Measurements from ENCODE around the gene ZDHHC24. TPM values are rescaled to one million over a fixed set of nuclear protein-coding genes. Genes with fewer than 3 reads are reported as not detected.

ZDHHC24 gene
- total RNA-seq, 2 experiments from 2014 or later: 17.0 to 18.4 TPM

DNA sequence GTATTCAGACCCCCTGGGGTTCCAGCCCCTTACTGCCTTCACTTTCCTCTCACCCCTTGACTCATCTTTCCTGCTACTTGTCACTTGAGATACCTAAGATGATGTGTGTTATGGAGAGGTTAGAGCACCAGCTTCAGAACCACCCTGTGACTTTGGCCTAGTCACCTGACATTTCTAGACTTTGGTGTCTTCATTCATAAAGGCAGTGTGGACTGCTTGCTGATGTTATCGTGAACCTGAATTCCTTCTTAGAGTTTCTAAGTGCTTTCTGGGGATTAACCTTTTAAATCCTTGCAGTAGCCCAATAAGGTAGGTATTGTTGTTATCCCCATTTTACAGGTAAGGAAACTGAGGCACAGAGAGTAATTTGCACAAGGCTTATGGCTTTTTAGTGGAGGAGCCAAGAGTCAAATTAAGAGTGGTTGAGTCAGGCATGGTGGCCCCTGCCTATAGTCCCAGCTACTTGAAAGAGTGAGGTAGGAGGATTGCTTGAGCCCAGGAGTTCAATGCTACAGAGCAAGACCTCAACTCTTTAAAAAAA, 40.5 kb downstream of the ZDHHC24 start:
- no peaks in the 10 kb centered on the region for H3K9me3 Mint-ChIP-seq
- H3K4me3 Mint-ChIP-seq: no peak overlapping the region
- ChIA-PET CTCF (no interaction called here), POLR2A (no interaction called here)
- peaks cover 23% of the 10 kb centered on the region for H3K36me3 ChIP-seq (ENCODE audit: insufficient read depth, low read length)
- H3K36me3 Mint-ChIP-seq (ENCODE audit: low read depth): peaks cover 28% of the 10 kb centered on the region
- H3K4me1 Mint-ChIP-seq (ENCODE audit: low read depth): peaks cover 3% of the 10 kb centered on the region
- H3K4me3 ChIP-seq (ENCODE audit: low read length): no peak overlapping the region
- no peaks in the 10 kb centered on the region for H3K27me3 Mint-ChIP-seq
- intact Hi-C loops (cut with DNase I, micrococcal nuclease): no loop called here
- no peak overlapping the region for H3K27ac Mint-ChIP-seq
- ATAC-seq (ENCODE audit: poor library complexity) (no peak), DNase-seq (no peak)
- H3K4me1 ChIP-seq (ENCODE audit: insufficient read depth, low read length): peaks cover 5% of the 10 kb centered on the region
- no peak overlapping the region for H3K27ac ChIP-seq (ENCODE audit: low read depth in 1 of 2, low read length in 2 of 2)
- H3K9me3 ChIP-seq (ENCODE audit: control insufficient read depth in 1 of 2, insufficient read depth in 1 of 2, low read length in 2 of 2): no peaks in the 10 kb centered on the region
- TF ChIP-seq, protein P1, sequence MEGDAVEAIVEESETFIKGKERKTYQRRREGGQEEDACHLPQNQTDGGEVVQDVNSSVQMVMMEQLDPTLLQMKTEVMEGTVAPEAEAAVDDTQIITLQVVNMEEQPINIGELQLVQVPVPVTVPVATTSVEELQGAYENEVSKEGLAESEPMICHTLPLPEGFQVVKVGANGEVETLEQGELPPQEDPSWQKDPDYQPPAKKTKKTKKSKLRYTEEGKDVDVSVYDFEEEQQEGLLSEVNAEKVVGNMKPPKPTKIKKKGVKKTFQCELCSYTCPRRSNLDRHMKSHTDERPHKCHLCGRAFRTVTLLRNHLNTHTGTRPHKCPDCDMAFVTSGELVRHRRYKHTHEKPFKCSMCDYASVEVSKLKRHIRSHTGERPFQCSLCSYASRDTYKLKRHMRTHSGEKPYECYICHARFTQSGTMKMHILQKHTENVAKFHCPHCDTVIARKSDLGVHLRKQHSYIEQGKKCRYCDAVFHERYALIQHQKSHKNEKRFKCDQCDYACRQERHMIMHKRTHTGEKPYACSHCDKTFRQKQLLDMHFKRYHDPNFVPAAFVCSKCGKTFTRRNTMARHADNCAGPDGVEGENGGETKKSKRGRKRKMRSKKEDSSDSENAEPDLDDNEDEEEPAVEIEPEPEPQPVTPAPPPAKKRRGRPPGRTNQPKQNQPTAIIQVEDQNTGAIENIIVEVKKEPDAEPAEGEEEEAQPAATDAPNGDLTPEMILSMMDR (IDR thresholded peaks at IDR 0.05): no peak
- no peaks in the 10 kb centered on the region for H3K27me3 ChIP-seq (ENCODE audit: control insufficient read depth in 1 of 2, insufficient read depth in 2 of 2, low read length in 2 of 2)

DNA sequence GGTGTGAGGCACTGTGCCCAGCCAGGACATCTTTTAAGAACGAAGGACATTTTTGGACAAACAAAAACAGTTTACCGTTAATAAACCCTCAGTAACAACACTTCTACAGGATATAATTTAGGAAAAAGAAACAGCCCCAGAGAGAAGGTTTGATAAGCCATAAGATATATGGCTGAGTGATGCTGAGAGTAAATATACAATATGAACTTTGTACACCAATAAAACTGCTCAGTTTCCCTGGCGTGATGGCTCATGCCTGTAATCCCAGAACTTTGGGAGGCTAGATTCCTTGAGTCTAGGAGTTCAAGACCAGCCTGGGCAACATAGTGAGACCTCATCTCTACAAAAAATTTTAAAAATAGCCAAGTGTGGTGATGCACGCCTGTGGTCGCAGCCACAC, 47.3 kb downstream of the ZDHHC24 start:
- no peak for DNase-seq
- intact Hi-C loops (cut with DNase I, micrococcal nuclease): no loop called here
- peaks cover 33% of the 10 kb centered on the region for H3K36me3 ChIP-seq (ENCODE audit: insufficient read depth, low read length)
- no peak overlapping the region for H3K27ac Mint-ChIP-seq
- no peaks in the 10 kb centered on the region for H3K4me1 Mint-ChIP-seq (ENCODE audit: low read depth)
- POLR2A ChIA-PET: no interaction called here
- no peaks in the 10 kb centered on the region for H3K9me3 Mint-ChIP-seq
- no peak for ATAC-seq (ENCODE audit: poor library complexity)
- no peaks in the 10 kb centered on the region for H3K27me3 Mint-ChIP-seq
- H3K4me3 Mint-ChIP-seq: no peak overlapping the region
- TF ChIP-seq, protein P1 (IDR thresholded peaks at IDR 0.05): no peak
- CTCF ChIA-PET: no interaction called here
- no peaks in the 10 kb centered on the region for H3K4me1 ChIP-seq (ENCODE audit: insufficient read depth, low read length)
- peaks cover 41% of the 10 kb centered on the region for H3K36me3 Mint-ChIP-seq (ENCODE audit: low read depth)
- no peaks in the 10 kb centered on the region for H3K9me3 ChIP-seq (ENCODE audit: control insufficient read depth in 1 of 2, insufficient read depth in 1 of 2, low read length in 2 of 2)
- H3K4me3 ChIP-seq (ENCODE audit: low read length): no peak overlapping the region
- no peaks in the 10 kb centered on the region for H3K27me3 ChIP-seq (ENCODE audit: control insufficient read depth in 1 of 2, insufficient read depth in 2 of 2, low read length in 2 of 2)
- H3K27ac ChIP-seq (ENCODE audit: low read depth in 1 of 2, low read length in 2 of 2): no peak overlapping the region

DNA sequence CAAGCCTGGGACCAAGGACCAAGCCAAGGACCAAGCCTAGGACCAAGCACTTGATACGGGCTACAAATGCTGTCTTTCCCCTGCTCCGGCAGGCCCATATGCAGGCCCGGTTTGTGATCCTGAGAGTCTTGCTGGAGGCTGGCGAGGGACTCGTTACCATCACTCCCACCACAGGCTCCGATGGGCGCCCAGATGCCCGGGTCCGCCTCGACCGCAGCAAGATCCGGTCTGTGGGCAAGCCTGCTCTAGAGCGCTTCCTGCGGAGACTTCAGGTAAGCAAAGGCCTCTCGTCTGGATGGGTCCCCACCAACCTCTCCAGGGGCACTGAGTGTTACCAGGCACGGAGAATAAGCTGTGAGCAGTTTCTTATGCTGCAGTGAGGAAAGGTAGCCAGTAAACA, 48.6 kb downstream of the ZDHHC24 start:
- H3K4me1 Mint-ChIP-seq (ENCODE audit: low read depth): no peaks in the 10 kb centered on the region
- intact Hi-C loops (cut with DNase I, micrococcal nuclease): no loop called here
- Histone ChIP-seq H3K27ac (ENCODE audit: low read depth in 1 of 2, low read length in 2 of 2) (no peak overlapping the region), H3K4me1 (ENCODE audit: insufficient read depth, low read length) (no peaks in the 10 kb centered on the region), H3K27me3 (ENCODE audit: control insufficient read depth in 1 of 2, insufficient read depth in 2 of 2, low read length in 2 of 2) (no peaks in the 10 kb centered on the region), H3K9me3 (ENCODE audit: control insufficient read depth in 1 of 2, insufficient read depth in 1 of 2, low read length in 2 of 2) (no peaks in the 10 kb centered on the region), H3K36me3 (ENCODE audit: insufficient read depth, low read length) (peaks cover 44% of the 10 kb centered on the region), H3K4me3 (ENCODE audit: low read length) (no peak overlapping the region)
- H3K36me3 Mint-ChIP-seq (ENCODE audit: low read depth): peaks cover 48% of the 10 kb centered on the region
- no peak for ATAC-seq (ENCODE audit: poor library complexity)
- POLR2A ChIA-PET: no interaction called here
- CTCF ChIA-PET: no interaction called here
- TF ChIP-seq, protein P1 (IDR thresholded peaks at IDR 0.05): no peak
- H3K9me3 Mint-ChIP-seq: no peaks in the 10 kb centered on the region
- no peak overlapping the region for H3K27ac Mint-ChIP-seq
- H3K4me3 Mint-ChIP-seq: no peak overlapping the region
- no peak for DNase-seq
- H3K27me3 Mint-ChIP-seq: no peaks in the 10 kb centered on the region

All from CD4-positive, alpha-beta T cell (primary cell).